ENCODE data around the gene ARPC4.

ARPC4 gene

GRCh38 chr3:9806137-9806536 is 13.3 kb downstream of the ARPC4 start:
- TF ChIP-seq CTCF (IDR thresholded peaks at IDR 0.05; ENCODE audit: insufficient read depth, missing control alignments) = no peak
- DNase-seq (ENCODE audit: insufficient read length, low spot score) (no peak), FAIRE-seq (no peak)

GRCh38 chr3:9806688-9807589 is 14.1 kb downstream of the ARPC4 start:
- no peak for TF ChIP-seq CTCF (IDR thresholded peaks at IDR 0.05; ENCODE audit: insufficient read depth, missing control alignments)
- FAIRE-seq (no peak), DNase-seq (ENCODE audit: insufficient read length, low spot score) (no peak)

DNA sequence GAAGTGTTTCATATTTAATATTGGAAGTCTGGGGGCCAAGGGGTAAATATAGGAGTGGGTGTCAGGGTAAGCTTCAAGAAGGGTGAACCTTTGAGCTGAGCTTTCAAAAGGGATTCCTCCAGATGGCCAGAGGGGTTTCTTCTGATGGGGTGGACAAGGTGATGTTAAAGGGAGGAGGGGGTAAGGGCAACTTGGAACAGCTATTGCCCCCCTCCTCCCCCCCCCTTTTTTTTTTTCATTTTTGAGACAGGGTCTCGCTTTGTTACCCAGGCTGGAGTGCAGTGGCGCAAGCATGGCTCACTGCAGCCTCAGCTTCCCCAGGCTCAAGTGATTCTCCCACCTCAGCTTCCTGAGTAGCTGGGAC is 15.1 kb downstream of the ARPC4 start:
- FAIRE-seq (no peak), DNase-seq (ENCODE audit: insufficient read length, low spot score) (no peak)
- TF ChIP-seq CTCF (IDR thresholded peaks at IDR 0.05; ENCODE audit: insufficient read depth, missing control alignments) = no peak

- TF ChIP-seq CTCF (IDR thresholded peaks at IDR 0.05; ENCODE audit: insufficient read depth, missing control alignments) = peak; percentile 8
- no peak for FAIRE-seq
- DNase-seq (ENCODE audit: insufficient read length, low spot score) = no peak
Observed at GRCh38 chr3:9808345-9809037, 15.6 kb downstream of the ARPC4 start.

DNA sequence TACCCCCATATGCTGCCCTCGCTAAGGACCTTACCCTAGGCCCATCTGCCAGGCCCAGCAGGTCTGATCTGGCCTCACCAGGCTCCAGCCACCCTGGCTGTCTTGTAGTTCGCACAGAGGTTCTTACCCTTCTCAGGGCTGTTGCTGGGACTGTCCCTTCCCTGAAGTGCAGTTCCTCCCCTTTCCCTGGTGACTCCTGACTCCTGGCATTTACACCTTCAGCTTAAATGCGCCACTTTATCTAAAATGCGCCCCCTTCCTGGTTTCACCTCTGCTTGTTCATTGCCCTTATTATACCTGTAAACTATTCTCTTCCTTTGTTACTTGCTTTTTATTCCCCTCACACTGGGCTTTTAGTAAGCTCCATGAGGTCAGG is 16.3 kb downstream of the ARPC4 start:
- TF ChIP-seq CTCF (IDR thresholded peaks at IDR 0.05; ENCODE audit: insufficient read depth, missing control alignments) = no peak
- no peak for DNase-seq (ENCODE audit: insufficient read length, low spot score)
- no peak for FAIRE-seq

GRCh38 chr3:9809615-9810432 is 16.9 kb downstream of the ARPC4 start, which contains the start of gene TTLL3:
TTLL3 (plus strand) TSS chr3:9810262; CDS start chr3:9810662, 400 bp downstream.
- DNase-seq (ENCODE audit: insufficient read length, low spot score) (peak; percentile 68), FAIRE-seq (no peak)
- TF ChIP-seq CTCF (IDR thresholded peaks at IDR 0.05; ENCODE audit: insufficient read depth, missing control alignments) = no peak

All from D721Med (cell line).